Transverse colon (tissue), 4 donors: Measurements from ENCODE around the gene PTPRA. TPM values are rescaled to one million over a fixed set of nuclear protein-coding genes. Genes with fewer than 3 reads are reported as not detected.
"Not testable (repeated sequence)": the region's sequence is repeated elsewhere in the genome, so short reads cannot be mapped to it uniquely, and the experiment has no call there.

Source experiments
- DNase-seq: peaks from one replicate; pipeline ENCODE4 v3.0.0-alpha.2; 2019
- H3K27ac ChIP-seq, 4 donors: fragments of 200-600 bp; sonication (generic); 2 replicates each; pipeline ENCODE4 v1.5.1; 2016 to 2018; ENCODE audit warnings: inconsistent platforms in 4 of 4
- H3K27me3 ChIP-seq: fragments of 200-600 bp; sonication (generic); 2 replicates; pipeline ENCODE4 v1.5.1; 2017; ENCODE audit warnings: inconsistent platforms
- H3K36me3 ChIP-seq, 4 donors: fragments of 200-600 bp; sonication (generic); 2 replicates each; pipeline ENCODE4 v1.5.1; 2017 to 2019; ENCODE audit warnings: inconsistent platforms in 4 of 4
- H3K4me1 ChIP-seq, 4 donors: fragments of 200-600 bp; sonication (generic); 2 replicates each; pipeline ENCODE4 v1.5.1; 2017 to 2020; ENCODE audit warnings: inconsistent platforms in 4 of 4
- H3K4me3 ChIP-seq, 4 donors: fragments of 200-600 bp; sonication (generic); 1 replicate in 1 of 4; 2 replicates in 3 of 4; pipeline versions ENCODE4 v1.5.1 to v1.6.1; 2017 to 2019; ENCODE audit warnings: inconsistent platforms in 4 of 4
- H3K9me3 ChIP-seq, 2 donors: fragments of 200-600 bp; sonication (generic); 2 replicates each; pipeline ENCODE4 v1.5.1; 2017 to 2019; ENCODE audit warnings: inconsistent platforms in 2 of 2
- CTCF ChIP-seq, 5 experiments: fragments of 200-600 bp in 3 of 5; fragments of 450-650 bp in 2 of 5; sonication (generic) in 3 of 5; IDR thresholded peaks; 1 replicate in 2 of 5; 2 replicates in 3 of 5; pipeline ENCODE4 v1.5.1; 2016 to 2017; ENCODE audit warnings: antibody characterized with exemption in 5 of 5, inconsistent platforms in 3 of 5, mild to moderate bottlenecking in 2 of 5, moderate library complexity in 1 of 5
- EP300 ChIP-seq: sonication (generic); formaldehyde crosslinking; IDR thresholded peaks from one replicate; pipeline ENCODE4 v1.6.1; 2017; ENCODE audit warnings: antibody characterized with exemption, low read depth
- POLR2A ChIP-seq: fragments of 450-650 bp; IDR thresholded peaks from one replicate; pipeline ENCODE4 v1.6.1; 2016; ENCODE audit warnings: antibody characterized with exemption, mild to moderate bottlenecking, moderate library complexity
- POLR2AphosphoS5 ChIP-seq, 3 donors: sonication (generic); formaldehyde crosslinking; IDR thresholded peaks; one replicate each; pipeline ENCODE4 v1.6.1; 2016; ENCODE audit warnings: antibody characterized with exemption in 3 of 3
- WGBS, 2 donors: methylation state at CpG; one replicate each; pipeline ENCODE4 v1.1.5; 2018; ENCODE audit warnings: low coverage in 1 of 2; 5-methylcytosine and 5-hydroxymethylcytosine counted together
- in situ Hi-C, 4 donors: fragments of 200-750 bp; cut with MboI; loops; one replicate each; pipeline versions ENCODE4 v1.15.0 to v1.15.1; 2017; ENCODE audit warnings: low sequenced_read_pairs in 3 of 4, low pct_ligation_motif_present in 1 of 4, low pct_unique_long_range_greater_than_20kb in 1 of 4
- intact Hi-C: fragments of 100-400 bp; cut with DNase I; formaldehyde crosslinking; loops from one replicate; pipeline ENCODE4 v1.15.1; 2023; ENCODE audit warnings: low total_unique reads
- total RNA-seq, 4 donors: library from RNA; depleted of rRNA; stranded (reverse); fragments of >200 nt; gene quantifications; one replicate each; pipeline ENCODE4 v1.1.0, GENCODE V29; 2016

Gene PTPRA
- total RNA-seq, 4 donors from 2014 or later: 32.2 to 55.8 (median 45.8) TPM

GRCh38 chr20:3021777-3022176 lies 148.5 kb downstream of the PTPRA start:
- no peak overlapping the region for H3K27ac ChIP-seq
- in situ Hi-C loops: no loop called here
- intact Hi-C loops: no loop called here
- WGBS, 2 donors: 93% methylated on average over 5 of the region's 5 CpGs; no CpG with 5 or more reads in 1 of the 2 donors
- peaks cover 0 to 39% (median 10%) of the 10 kb centered on the region in 4 donors for H3K36me3 ChIP-seq
- no peaks in the 10 kb centered on the region for H3K4me1 ChIP-seq
- DNase-seq: no peak
- no peaks in the 10 kb centered on the region for H3K27me3 ChIP-seq
- no peaks in the 10 kb centered on the region for H3K9me3 ChIP-seq
- TF ChIP-seq EP300: no peak
- TF ChIP-seq POLR2A: no peak
- no peak for TF ChIP-seq POLR2AphosphoS5 (IDR thresholded peaks at IDR 0.05)
- no peak for TF ChIP-seq CTCF (IDR thresholded peaks at IDR 0.05)
- H3K4me3 ChIP-seq: no peak overlapping the region

- intact Hi-C loops, DNase-seq, H3K27me3 ChIP-seq, in situ Hi-C loops, H3K4me1 ChIP-seq, H3K27ac ChIP-seq, H3K4me3 ChIP-seq, H3K9me3 ChIP-seq: not testable (repeated sequence)
- H3K36me3 ChIP-seq: peaks cover 0 to 42% (median 7%) of the 10 kb centered on the region in 4 donors
- WGBS, 2 donors: 60 to 67% methylated on average over 10 to 20 of the region's 20 CpGs
Observed at GRCh38 chr20:3022559-3023490, 149.5 kb downstream of the PTPRA start.

GRCh38 chr20:3027987-3028386 lies 154.7 kb downstream of the PTPRA start:
- Histone ChIP-seq H3K4me3 (no peak overlapping the region), H3K36me3 (peaks cover 0 to 40% (median 6%) of the 10 kb centered on the region in 4 donors), H3K27me3 (no peaks in the 10 kb centered on the region), H3K9me3 (no peaks in the 10 kb centered on the region), H3K4me1 (no peaks in the 10 kb centered on the region), H3K27ac (no peak overlapping the region)
- no peak for DNase-seq
- intact Hi-C loops: no loop called here
- in situ Hi-C loops: no loop called here
- no peak for TF ChIP-seq EP300
- no peak for TF ChIP-seq CTCF (IDR thresholded peaks at IDR 0.05)
- no peak for TF ChIP-seq POLR2A
- TF ChIP-seq POLR2AphosphoS5 (IDR thresholded peaks at IDR 0.05): no peak
- 78% methylated on average over 2 of the region's 2 CpGs; no CpG with 5 or more reads in 1 of the 2 donors for WGBS, 2 donors

- Histone ChIP-seq H3K9me3 (no peaks in the 10 kb centered on the region), H3K4me1 (no peaks in the 10 kb centered on the region), H3K4me3 (no peak overlapping the region), H3K27ac (no peak overlapping the region), H3K36me3 (peaks cover 0 to 29% (median 8%) of the 10 kb centered on the region in 4 donors), H3K27me3 (no peaks in the 10 kb centered on the region)
- 87 to 89% methylated on average over 3 of the region's 3 CpGs for WGBS, 2 donors
- intact Hi-C loops: no loop called here
- in situ Hi-C loops: no loop called here
- no peak for DNase-seq
- TF ChIP-seq CTCF (IDR thresholded peaks at IDR 0.05): no peak
Observed at GRCh38 chr20:3031524-3032147, 158.4 kb downstream of the PTPRA start.
